Activated CD4-positive, CD25-positive, alpha-beta regulatory T cell (primary cell): Measurements from ENCODE around the gene LCNL1.
A peak's percentile ranks its signal among the peaks of the same experiment; 100 is the strongest.

ENCODE experiments used
- DNase-seq, 4 experiments: peaks; one replicate each; lab custom pipeline; 2025; lab: John Stamatoyannopoulos, UW

LCNL1 gene

DNA sequence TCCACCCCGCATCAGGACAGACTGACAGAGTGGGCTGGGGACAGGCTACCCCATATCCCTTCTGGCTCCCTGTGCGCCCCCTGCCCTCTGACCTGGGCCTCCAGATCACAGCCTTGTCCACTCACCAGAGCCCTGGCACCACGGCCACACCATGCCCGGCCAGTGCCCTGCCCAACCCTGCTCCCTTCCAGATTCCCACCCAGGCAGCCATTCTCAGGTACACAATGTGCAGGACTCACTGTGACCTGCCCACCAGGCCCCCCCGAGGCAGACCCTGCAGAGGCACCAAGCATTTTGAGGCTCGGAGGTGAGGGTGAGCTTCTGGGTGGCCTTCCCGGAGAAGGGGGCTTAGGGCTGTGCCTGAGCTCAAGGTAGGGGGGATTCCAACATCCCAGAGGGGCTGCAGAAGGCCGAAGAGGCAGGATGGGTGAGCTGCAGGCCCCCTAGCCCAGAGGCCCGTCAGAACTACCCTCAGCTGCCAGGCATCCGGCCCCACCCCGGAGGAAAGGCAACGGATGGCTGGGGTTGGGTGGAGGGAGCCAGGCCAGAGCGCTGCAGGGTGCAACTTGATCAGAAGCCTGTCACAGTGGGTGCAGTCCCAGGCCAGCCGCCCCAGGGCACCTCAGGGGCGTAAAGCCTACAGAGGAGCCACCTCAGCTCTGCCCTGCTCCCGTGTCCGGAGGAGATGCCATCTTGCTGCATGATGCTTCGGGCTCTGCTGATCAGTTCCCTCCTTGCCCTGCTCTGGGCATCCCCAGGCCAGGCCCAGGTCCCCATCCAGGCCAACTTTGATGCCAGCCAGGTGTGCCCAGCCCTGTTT is at the start of gene LCNL1:
Gene LCNL1 (plus strand): TSS at position 762 of the 820 bp plus-strand sequence. CDS start 594 bp downstream, outside the sequence.
- DNase-seq, result no peak

DNA sequence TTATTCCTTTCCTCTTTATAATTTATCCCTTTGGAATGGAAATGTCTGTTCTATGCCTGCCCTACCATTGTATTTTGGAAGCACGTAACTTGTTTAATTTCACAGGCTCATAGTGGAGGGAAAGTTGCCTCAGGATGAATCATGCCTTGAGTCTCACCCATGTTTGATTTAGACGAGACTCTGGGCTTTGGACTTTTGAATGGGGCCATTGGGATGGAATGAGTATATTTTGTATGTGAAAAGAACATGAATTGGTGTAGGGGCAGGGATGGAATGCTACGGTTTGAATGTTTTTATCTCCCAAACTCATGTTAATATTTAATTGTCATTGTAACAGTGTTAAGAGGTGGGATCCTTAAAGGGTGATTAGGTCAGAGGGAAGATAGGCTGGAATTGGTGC is 48.5 kb upstream of the LCNL1 start:
- DNase-seq, result no peak

DNA sequence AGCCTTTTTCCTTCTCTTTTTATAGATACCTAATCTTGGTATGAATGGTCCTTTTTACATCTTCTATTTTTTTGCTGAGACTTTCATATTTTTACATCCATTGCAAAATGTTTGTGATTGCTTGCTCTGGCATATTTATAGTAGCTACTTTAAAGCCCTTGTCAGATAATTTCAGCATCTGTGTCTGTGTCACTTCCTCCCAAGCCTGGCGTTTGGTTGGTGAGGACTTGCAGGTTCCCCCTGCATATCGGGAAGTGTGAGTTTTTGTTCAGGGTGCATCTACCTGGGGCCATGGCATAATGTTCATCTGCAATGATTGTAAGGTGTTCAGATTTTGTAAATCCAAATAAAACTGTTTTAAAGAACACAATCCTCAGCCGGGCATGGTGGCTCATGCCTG is 47.1 kb upstream of the LCNL1 start:
- DNase-seq, result no peak

DNA sequence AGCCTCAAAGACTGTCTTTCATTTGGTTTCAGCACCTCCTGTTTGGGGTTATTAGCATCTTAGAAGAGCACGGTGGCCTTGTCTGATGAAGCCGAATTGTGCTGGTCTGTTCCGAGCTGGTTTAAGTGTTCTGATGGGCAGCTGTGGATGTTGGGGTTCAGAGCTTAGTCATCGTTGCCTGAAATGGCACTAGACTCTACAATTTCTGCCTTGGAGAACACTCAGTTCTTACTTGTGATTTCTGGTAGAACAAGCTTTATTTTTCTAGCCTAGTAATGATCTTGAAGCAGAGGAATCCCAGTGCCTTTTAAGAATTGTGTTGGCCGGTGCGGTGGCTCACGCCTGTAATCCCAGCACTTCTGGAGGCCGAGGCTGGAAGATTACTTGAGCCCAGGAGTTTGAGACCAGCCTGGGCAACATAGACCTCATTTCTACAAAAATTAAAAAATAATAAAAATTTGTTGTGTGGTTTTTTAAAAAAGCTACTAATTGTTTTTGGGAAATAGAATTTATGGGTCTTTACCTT is 46.1 kb upstream of the LCNL1 start:
- no peak for DNase-seq

DNA sequence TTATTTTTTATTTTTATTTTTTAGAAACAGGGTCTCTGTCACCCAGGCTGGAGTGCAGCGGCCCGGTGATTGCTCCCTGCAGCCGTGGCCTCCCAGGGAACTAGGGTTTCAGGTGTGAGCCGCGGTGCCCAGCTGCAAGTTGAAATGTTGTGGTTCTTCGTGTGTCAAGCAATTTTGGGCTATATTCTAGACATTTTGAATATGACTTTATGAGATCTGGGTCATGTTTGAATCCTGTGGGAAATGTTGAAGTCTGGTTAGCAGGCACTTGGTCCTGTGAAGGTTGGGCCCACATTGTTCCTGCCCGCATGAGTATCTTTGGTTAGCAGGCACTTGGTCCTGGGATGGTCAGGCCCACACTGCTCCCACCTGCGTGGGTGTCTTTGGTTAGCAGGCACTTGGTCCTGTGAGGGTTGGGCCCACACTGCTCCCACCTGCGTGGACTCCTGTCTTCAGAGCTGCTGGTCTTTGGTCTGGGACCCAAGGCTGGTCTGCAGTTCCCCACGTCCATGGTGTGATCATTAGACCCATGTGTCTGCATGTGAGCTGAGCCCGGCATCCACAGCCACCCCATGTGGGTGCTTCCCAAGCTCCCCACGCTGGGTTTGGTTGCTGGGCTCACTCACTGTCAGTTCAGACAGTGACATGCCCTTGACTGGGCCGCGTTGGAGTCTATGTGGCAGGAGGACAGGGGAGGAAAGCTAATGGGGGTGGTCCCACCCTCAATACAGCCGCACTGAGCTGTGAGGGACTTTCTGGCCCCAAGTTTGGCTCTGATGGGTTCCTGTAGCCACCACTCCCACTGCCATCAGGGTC is 45.4 kb upstream of the LCNL1 start:
- no peak for DNase-seq

DNA sequence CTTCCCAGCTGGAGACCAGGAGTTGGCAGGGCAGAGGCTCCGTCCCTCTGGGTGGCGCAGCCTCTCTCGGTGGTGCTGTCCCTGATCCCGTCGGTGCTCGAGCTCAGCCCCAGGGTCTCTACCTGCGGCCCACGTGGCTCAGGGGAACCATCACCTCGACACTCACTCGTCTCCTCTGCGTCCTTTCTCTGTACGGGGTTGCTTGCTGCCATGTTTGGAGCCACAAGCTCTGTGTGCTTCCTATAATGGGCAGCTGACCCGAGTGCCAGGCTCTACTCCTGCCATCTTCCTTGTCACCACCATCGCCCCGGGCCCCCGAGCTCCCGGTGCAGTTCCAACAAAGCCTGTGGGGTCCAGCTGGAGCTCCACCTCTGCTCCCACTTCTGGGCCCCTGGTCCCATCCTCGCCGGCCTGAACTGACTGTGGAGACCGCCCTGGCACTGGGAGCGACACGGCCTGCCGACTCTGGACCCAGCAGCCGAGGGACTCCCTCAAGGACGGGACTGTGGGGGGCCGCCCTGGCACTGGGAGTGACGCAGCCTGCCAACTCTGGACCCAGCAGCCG is 43.3 kb upstream of the LCNL1 start:
- no peak for DNase-seq

DNA sequence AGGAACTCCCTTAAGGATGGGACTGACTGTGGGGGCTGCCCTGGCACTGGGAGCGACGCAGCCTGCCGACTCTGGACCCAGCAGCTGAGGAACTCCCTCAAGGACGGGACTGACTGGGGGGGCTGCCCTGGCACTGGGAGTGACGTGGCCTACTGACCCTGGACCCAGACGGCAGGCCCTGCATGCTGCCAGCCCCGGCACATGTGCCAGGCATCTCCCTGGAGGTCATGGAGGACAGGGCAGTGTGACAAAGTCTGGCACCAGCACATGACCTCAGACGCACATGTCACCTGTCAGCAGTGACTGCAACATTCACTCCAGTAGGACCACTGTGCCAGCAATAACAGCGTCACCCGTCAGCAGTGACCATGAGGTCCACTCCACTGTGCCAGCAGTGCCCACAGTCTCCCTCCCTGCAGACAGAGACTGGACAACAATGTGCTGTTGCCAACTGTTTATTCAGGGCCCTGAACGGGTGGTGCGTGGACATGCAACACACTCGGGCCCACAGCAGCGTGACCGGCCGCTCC is 42.7 kb upstream of the LCNL1 start:
- DNase-seq, result no peak

DNA sequence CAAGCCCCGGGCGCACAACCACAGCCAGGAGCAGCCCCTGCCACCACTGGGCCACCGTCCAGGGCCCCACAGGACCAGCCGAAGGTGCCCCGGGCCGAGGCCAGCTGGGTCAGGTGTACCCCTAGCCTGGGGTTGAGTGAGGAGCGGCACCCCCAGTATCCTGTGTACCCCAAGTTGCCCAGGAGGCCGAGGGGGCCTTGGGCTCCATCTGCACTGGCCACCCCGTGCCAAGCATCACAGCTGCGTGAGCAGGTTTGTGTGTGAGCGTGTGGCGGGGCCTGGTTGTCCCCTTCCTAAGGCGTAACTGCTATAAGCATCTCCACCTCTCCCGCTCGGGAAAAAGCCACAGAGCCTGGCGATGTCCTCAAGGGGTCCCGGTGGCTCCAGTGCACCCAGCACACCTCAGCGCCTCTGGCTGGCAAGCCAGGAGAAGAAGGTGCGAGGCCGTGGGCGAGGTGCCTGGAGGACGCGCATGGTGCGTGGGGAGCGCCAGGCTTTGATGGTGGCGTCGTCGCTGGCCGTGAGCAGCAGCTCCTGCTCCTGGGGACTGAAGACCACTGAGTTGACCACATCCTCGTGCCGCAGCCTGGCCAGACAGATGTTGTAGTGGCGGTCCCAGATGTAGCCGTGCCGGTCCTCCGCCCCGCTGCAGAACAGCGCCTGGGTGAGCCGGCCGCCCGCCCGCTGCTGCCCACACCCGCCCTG is 42.1 kb upstream of the LCNL1 start:
- no peak for DNase-seq

DNA sequence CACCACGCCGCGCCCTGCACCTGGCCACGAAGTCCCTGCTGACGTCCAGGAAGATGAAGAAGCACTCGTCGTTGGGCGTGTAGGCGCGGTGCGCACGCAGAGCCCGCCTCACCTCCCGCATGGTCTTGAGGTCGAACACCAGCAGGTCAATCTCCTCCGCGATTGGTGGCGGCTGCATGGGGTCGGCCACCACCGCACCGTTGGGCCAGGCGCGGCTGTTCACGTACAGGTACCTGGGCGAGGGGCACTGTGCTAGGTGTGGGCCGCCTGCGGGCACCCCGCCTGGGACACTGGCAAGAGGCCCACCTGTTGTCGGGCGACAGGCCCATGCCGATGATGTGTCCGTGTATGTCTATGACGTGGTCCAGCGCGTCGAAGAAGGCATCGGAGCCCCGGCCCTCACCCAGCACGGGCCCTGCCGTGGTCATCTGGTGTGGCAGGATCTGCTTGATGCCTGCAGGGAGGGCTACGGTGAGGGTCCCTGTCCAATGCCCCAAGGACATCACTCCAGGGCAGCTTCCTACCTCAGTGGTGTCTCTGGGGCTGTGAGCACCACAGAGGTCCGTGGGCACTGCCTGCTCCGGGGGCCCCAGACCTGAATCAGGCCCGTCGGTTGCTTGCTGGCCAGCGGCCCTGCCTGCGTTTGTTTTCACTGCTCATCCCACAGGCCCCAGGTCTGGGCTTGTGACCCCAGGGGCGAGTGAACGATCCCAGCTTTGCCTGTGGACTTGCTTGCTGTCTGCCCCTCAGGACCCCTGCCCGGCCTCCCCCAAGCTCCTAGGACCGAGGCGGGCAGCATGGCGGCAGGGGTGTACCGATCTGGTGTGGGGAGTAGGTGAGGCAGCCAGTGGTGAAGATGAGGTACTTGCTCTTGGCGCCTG is 41.3 kb upstream of the LCNL1 start:
- DNase-seq, result no peak

DNA sequence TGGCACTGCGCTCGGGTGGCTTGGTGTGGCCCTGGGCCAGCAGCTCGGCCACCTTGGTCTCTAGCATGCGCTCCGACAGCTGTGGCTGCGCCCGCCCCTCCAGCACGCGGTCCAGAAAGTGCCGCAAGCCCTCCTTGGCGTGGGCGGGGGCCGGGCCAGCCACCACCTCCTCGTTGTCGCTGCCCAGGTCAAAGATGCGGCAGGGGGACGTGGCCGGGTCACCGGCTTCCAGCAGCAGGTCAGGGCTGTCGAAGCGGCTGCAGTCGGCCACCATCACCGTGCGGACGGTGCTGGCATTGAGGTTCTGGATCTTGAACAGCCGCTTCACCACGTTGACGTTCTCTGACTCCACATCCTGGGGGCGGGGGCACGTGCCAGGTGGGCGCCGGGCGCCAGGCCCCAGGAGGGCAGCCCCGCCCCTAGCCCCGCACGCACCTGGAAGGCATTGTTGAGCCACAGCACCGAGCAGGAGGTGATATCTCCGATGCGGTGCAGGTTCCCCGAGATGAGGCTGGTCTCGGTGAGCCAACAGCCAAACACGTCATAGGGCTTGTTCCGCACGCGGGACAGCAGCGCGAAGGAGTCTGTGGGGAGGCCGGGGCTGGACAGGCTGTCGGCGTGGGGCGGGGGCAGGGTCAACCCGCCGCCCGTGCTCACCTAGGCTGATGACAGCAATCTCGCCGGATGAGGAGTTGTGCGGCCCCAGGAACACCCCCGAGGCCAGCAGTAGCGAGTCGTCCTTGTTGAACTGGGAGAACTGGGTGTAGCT is 40.5 kb upstream of the LCNL1 start:
- no peak for DNase-seq

DNA sequence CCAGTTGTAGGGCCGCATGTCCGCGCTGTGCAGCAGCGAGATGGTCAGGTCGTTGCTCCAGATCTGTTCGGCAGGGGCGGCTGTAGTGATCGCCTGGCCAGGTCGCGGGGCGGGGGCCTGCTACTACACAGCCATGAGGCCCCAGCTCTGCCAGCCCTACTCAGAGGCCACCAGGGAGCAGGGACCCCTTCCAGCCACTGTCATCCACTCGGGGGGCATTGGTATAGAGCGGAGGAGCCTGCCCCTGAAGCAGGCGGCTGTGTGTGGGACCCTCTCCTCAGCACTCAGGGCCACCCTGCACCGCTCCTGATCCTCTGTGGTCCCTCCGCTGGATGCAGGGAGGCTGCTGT is 39.9 kb upstream of the LCNL1 start:
- DNase-seq, result no peak

DNA sequence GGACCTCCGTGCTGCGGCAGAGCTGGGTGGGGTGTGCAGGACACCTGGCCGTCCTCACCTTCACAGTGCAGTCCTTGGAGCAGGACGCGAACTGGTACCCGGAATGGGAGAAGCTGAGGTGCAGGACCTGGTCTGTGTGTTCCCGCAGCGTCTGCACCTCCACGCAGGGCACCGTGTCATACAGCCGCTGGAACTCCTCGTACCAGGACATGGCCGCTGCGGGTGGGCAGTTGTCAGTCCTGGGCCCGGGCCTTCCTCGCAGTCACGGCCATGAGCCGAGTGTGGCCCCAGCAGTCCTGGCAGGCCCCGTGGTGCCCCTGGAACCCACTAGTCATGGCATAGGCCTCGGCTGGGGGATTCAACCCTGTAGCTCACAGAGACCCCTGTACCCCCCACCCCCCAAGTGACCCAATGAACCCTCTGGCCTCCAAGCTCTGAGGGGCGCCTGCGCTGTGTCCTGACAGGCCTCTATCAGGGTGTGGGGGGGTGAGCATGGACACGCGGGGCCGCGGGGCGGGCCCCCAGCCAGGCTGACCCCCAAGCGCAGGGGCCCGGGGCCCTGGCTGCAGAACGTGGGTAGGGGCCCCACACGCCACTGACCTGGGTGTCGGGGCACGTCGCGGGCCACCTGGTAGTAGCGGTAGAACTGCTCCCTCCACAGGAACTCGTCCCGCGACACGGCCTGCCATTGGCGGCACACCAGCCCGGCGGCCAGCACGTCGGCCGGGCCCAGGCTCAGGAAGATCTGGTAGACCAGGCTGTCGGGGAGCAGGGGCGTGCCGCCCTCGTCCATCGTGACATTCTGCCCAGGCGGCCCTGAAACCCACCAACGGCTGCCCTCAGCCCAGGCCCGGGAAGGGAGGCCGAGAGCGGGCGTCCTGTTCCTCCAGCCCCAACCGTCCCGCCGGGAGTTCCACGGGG is 39.2 kb upstream of the LCNL1 start:
- no peak for DNase-seq

DNA sequence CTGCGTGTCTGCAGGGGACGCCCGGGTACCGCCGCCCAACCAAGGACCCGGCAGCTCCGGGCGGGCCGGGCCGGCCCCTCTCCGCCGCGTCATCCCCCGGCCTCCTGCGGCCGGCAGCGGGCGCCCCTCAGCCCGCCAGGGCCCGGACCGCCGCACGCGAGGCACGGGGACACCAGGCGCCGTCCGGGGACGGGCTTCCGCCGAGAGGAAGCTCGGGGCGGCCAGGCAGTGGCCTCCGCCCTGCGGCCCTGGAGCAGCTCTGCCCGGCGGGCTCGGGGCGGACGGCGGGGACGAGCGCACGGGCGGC is 38.6 kb upstream of the LCNL1 start:
- no peak for DNase-seq

DNA sequence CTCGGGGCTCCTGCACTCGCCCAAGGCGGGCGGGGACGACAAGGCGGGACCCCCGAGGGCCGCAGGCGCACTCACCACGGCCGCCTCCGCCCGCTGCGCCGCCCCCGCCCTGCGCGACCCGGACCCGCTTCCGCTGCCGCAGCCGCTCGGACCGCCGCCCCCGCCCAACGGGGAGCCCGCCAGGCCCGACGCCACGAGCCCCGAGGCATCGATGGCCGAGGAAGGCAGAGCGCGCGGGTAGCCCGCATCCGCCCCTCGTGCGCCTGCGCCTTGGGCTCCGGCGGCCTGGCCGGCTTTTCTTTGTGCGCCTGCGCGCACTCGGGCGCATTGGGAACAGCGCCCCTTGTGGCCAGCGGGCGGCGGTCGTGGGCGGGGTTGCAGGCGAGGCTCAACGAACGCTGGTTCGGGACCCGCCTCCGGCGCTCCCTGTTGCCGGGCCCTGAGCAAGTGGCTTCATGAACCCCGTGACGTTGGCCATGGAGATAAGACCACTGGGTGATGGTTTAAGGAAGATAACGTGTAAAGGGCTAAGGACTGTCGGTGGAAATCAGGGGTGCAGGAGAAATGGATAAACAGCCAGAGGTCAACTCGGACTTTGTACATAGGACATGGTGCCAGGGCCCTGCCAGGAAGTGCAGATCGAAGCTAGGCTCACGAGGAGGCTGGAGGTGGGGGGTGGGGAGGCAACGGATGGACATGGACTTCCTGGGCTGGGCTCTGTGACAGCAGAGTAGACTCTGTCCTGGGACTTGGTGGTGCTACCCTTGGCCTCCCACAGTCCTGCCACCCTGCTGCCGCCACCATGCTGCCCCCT is 38.1 kb upstream of the LCNL1 start, which contains the start of the genes C8G and FBXW5:
Gene C8G (plus strand): TSS at position 725 of the 814 bp plus-strand sequence. CDS start 78 bp downstream, at position 803.
Gene FBXW5 (minus strand): TSS at position 220 of the 814 bp plus-strand sequence. CDS start 655 bp downstream, outside the sequence.
- peak; percentile 88 to 95 (median 92) for DNase-seq

DNA sequence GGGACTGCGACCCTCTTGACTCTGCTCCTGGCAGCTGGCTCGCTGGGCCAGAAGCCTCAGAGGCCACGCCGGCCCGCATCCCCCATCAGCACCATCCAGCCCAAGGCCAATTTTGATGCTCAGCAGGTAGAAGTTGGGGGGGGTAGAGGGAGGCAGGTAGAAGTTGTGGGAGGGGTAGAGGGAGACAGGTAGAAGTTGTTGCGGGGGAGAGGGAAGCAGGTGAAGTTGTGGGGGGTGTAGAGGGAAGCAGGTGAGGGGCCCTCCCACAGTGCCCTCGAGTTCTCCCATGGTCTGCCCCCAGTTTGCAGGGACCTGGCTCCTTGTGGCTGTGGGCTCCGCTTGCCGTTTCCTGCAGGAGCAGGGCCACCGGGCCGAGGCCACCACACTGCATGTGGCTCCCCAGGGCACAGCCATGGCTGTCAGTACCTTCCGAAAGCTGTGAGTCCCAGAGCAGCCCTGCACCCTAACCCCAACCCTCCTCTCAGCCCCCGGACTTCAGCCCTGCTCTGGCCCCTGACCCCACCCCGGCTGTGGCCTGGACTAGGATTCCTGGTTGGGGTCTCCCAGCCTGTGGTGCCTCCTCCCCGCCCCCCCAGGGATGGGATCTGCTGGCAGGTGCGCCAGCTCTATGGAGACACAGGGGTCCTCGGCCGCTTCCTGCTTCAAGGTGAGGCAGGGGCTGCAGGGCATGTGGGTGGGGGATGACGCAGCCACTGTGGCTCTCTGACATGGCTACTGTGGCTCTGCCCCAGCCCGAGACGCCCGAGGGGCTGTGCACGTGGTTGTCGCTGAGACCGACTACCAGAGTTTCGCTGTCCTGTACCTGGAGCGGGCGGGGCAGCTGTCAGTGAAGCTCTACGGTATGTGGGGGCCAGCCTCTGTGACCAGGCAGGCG is 37.2 kb upstream of the LCNL1 start:
- no peak for DNase-seq

DNA sequence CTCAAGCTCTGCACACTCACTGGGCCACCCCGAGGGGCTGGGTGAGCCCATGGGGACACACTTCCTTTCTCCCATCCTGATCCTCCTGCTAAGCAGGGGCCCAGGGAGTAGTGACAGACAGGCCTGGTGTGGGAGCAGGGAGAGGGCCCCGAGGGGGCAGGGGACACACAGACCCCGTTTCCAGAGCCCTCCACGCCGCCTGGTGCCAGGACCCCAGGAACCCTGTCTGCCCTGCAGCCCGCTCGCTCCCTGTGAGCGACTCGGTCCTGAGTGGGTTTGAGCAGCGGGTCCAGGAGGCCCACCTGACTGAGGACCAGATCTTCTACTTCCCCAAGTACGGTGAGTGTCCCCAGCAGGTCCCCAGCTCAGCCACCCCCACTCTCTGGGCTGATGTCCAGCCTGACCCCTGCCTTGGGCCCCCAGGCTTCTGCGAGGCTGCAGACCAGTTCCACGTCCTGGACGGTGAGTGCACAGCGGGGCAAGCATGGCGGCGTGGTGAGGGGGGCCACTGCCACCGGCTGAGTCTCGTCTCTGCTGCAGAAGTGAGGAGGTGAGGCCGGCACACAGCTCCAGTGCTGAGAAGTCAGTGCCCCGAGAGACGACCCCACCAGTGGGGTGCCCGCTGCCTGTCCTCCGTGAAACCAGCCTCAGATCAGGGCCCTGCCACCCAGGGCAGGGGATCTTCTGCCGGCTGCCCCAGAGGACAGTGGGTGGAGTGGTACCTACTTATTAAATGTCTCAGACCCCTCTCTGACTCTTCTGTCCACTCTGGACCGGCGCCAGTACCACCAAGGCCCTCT is 36.4 kb upstream of the LCNL1 start:
- DNase-seq, result no peak
